Activated T-helper 1 cell treated with Interleukin-2 at 50 U/mL for 16 hours (primary cell): ENCODE measurements around the gene ARMC8.

Experiments
- DNase-seq: peaks from one replicate; pipeline ENCODE4 v3.0.0-alpha.2; 2020; ENCODE audit warnings: low read depth

The ARMC8 gene

GRCh38 chr3:138200424-138200823 is 13.3 kb downstream of the ARMC8 start:
- no peak for DNase-seq

- DNase-seq, result no peak
These were observed 16.0 kb downstream of the ARMC8 start for GRCh38 chr3:138202945-138203701.

- DNase-seq, result no peak
These were observed 16.8 kb downstream of the ARMC8 start for GRCh38 chr3:138203938-138204337.

- no peak for DNase-seq
These were observed 18.4 kb downstream of the ARMC8 start for GRCh38 chr3:138205527-138205926.

- DNase-seq, result no peak
These were observed 19.1 kb downstream of the ARMC8 start for GRCh38 chr3:138206196-138206595.

GRCh38 chr3:138210528-138210927 is 23.4 kb downstream of the ARMC8 start:
- DNase-seq, result no peak

GRCh38 chr3:138213398-138214085 is 26.4 kb downstream of the ARMC8 start:
- DNase-seq, result no peak

- DNase-seq, result no peak
These were observed 32.2 kb downstream of the ARMC8 start for GRCh38 chr3:138219255-138219654.

GRCh38 chr3:138220242-138220641 is 33.1 kb downstream of the ARMC8 start:
- DNase-seq, result no peak

- DNase-seq, result no peak
These were observed 33.7 kb downstream of the ARMC8 start for GRCh38 chr3:138220788-138221187.

GRCh38 chr3:138222131-138222941 is 35.2 kb downstream of the ARMC8 start:
- no peak for DNase-seq

- no peak for DNase-seq
These were observed 35.8 kb downstream of the ARMC8 start for GRCh38 chr3:138222942-138223287.

GRCh38 chr3:138227650-138228049 is 40.5 kb downstream of the ARMC8 start:
- DNase-seq, result no peak

- no peak for DNase-seq
These were observed 43.4 kb downstream of the ARMC8 start for GRCh38 chr3:138230525-138230924.

- no peak for DNase-seq
These were observed 45.7 kb downstream of the ARMC8 start for GRCh38 chr3:138232705-138233364.

- DNase-seq, result no peak
These were observed 47.5 kb downstream of the ARMC8 start for GRCh38 chr3:138234401-138235179.

GRCh38 chr3:138238711-138239110 is 51.6 kb downstream of the ARMC8 start:
- no peak for DNase-seq

GRCh38 chr3:138241061-138241460 is 54.0 kb downstream of the ARMC8 start:
- no peak for DNase-seq

GRCh38 chr3:138241676-138242075 is 54.6 kb downstream of the ARMC8 start:
- no peak for DNase-seq

- no peak for DNase-seq
These were observed 55.4 kb downstream of the ARMC8 start for GRCh38 chr3:138242466-138242865.

- DNase-seq, result no peak
These were observed 57.9 kb downstream of the ARMC8 start for GRCh38 chr3:138245026-138245425.

- no peak for DNase-seq
These were observed 62.5 kb downstream of the ARMC8 start for GRCh38 chr3:138249636-138250035.
